OCI-LY3 (cell line): ENCODE results near the gene ADARB2.

ENCODE experiments used
- CTCF ChIP-seq: fragments of 200-600, 300-600 bp; sonication (generic); IDR thresholded peaks from 2 replicates; pipeline ENCODE4 v1.5.1; 2014; ENCODE audit warnings: antibody characterized with exemption, low read length, low read depth
- EZH2phosphoT487 ChIP-seq: fragments of 200-600 bp; shearing (Covaris generic); IDR thresholded peaks from 2 replicates; pipeline ENCODE4 v1.6.1; 2018; ENCODE audit warnings: antibody characterized with exemption, mixed run types, low read depth

- TF ChIP-seq CTCF (no peak), EZH2phosphoT487 (no peak)
Measured at GRCh38 chr10:1356349-1356748, 381.0 kb downstream of the ADARB2 start.
